ENCODE measurements around the gene SPTLC1. TPM values are rescaled to one million over a fixed set of nuclear protein-coding genes. Genes with fewer than 3 reads are reported as not detected.

SPTLC1 gene
- total RNA-seq, 4 donors from 2014 or later = 26.6 to 28.0 (median 26.9) TPM

DNA sequence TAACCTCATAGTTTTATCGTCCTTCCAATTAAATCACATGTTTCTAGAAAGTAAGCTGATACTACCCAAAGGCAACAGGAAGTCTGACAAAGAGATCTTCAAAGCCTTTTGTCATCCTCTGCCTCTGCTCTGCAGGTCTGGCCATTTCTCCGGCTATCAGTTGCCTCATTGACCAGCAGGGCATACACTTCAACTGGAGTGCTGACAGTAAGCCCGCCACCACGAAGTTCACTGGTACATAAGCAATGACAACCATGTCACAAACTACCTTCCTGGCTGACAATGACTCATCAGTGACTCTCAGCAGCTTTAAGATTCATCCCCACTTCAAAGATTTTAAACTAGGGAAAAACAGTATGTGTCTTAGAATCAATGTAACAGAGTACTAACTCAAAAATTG, 20.6 kb downstream of the SPTLC1 start:
- intact Hi-C loops (cut with DNase I; ENCODE audit: low total_unique reads) = no loop called here
- in situ Hi-C loops (cut with MboI; ENCODE audit: low sequenced_read_pairs in 4 of 4) = no loop called here

DNA sequence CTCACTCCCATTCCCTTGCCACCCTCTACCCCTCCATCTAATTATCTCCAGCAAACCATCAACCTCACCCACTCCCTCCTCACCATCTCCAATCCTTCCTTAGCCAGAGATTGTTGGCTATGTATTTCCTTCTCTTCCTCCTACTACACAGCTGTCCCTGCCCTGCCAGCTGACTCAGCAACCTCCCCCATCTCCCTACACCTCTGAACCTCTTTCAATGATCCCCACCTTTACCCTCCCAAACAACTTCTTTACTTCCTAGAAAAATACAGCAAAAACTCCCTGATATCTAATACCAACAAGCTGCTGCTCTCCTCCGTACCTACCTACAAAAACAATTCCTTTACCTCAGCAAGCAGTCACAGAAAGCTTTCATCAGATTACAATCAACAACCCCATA, 37.3 kb downstream of the SPTLC1 start:
- no peak for ATAC-seq
- peaks cover 0 to 18% of the 10 kb centered on the region in 2 donors for H3K36me3 ChIP-seq
- H3K4me3 ChIP-seq = no peak overlapping the region
- H3K9me3 ChIP-seq = no peaks in the 10 kb centered on the region
- intact Hi-C loops (cut with DNase I; ENCODE audit: low total_unique reads) = no loop called here
- H3K27me3 ChIP-seq = no peaks in the 10 kb centered on the region
- H3K27ac ChIP-seq = no peak overlapping the region
- no peak for DNase-seq
- no peaks in the 10 kb centered on the region for H3K4me1 ChIP-seq
- TF ChIP-seq POLR2A (IDR thresholded peaks at IDR 0.05) = no peak
- TF ChIP-seq, protein P1, sequence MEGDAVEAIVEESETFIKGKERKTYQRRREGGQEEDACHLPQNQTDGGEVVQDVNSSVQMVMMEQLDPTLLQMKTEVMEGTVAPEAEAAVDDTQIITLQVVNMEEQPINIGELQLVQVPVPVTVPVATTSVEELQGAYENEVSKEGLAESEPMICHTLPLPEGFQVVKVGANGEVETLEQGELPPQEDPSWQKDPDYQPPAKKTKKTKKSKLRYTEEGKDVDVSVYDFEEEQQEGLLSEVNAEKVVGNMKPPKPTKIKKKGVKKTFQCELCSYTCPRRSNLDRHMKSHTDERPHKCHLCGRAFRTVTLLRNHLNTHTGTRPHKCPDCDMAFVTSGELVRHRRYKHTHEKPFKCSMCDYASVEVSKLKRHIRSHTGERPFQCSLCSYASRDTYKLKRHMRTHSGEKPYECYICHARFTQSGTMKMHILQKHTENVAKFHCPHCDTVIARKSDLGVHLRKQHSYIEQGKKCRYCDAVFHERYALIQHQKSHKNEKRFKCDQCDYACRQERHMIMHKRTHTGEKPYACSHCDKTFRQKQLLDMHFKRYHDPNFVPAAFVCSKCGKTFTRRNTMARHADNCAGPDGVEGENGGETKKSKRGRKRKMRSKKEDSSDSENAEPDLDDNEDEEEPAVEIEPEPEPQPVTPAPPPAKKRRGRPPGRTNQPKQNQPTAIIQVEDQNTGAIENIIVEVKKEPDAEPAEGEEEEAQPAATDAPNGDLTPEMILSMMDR (IDR thresholded peaks at IDR 0.05 in 4 of 5, conservative IDR thresholded peaks at IDR 0.05 in 1 of 5) = no peak
- in situ Hi-C loops (cut with MboI; ENCODE audit: low sequenced_read_pairs in 4 of 4) = no loop called here

More for the DNA sequence above, 20.6 kb downstream of the SPTLC1 start:
- ATAC-seq (no peak), DNase-seq (no peak)
- no peaks in the 10 kb centered on the region for H3K9me3 ChIP-seq
- no peaks in the 10 kb centered on the region for H3K4me1 ChIP-seq
- H3K4me3 ChIP-seq = no peak overlapping the region
- H3K27me3 ChIP-seq = no peaks in the 10 kb centered on the region
- H3K27ac ChIP-seq = no peak overlapping the region
- H3K36me3 ChIP-seq = no peaks in the 10 kb centered on the region
- TF ChIP-seq POLR2A (IDR thresholded peaks at IDR 0.05) = no peak
- TF ChIP-seq, protein P1 (IDR thresholded peaks at IDR 0.05 in 4 of 5, conservative IDR thresholded peaks at IDR 0.05 in 1 of 5) = no peak

DNA sequence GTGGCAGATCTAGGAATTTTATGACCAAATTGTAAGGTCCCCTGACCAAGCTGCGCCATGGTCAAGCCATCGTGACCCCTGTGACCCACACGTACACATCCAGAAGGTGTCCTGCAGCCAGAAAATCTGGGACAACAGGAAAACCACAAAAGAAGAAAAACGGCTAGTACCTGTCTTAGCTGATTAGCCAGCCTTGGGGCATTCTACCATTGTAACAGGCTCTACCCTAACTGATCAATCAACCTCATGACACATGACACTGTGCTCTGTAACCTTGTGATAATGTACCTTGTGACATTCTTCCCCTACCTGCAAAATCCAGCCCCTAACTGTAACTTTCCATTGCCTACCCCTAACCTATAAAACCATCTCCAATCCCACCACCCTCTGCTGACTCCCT, 43.6 kb downstream of the SPTLC1 start:
- intact Hi-C loops (cut with DNase I; ENCODE audit: low total_unique reads) = no loop called here
- no peak for DNase-seq
- Histone ChIP-seq H3K27ac (no peak overlapping the region), H3K4me1 (no peaks in the 10 kb centered on the region), H3K27me3 (no peaks in the 10 kb centered on the region), H3K36me3 (peaks cover 0 to 15% of the 10 kb centered on the region in 2 donors), H3K9me3 (no peaks in the 10 kb centered on the region), H3K4me3 (no peak overlapping the region)
- in situ Hi-C loops (cut with MboI; ENCODE audit: low sequenced_read_pairs in 4 of 4) = no loop called here
- no peak for ATAC-seq
- no peak for TF ChIP-seq POLR2A (IDR thresholded peaks at IDR 0.05)
- TF ChIP-seq, protein P1 (IDR thresholded peaks at IDR 0.05 in 4 of 5, conservative IDR thresholded peaks at IDR 0.05 in 1 of 5) = no peak

DNA sequence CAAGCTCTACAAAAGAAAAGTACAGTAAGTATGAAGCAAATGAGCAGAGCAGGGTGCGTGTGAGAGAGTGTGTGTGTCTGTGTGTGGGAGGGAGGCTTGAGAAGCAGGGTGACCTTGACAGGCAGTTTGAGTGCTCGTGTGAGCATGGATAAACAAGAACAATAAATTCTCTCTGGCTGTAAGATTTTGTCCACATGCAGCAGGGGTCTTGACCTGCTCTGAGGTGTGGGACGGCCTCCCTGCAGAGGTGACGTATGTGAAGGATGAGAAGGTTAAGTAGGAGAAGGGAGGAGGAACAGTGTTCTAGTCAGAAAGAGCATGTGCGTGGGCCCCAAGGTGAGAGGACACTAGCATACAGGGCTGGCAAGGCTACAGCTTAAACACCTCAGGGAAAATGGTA, 49.0 kb downstream of the SPTLC1 start:
- TF ChIP-seq, protein P1 (IDR thresholded peaks at IDR 0.05 in 4 of 5, conservative IDR thresholded peaks at IDR 0.05 in 1 of 5) = no peak
- Histone ChIP-seq H3K4me1 (no peaks in the 10 kb centered on the region), H3K27ac (no peak overlapping the region), H3K27me3 (no peaks in the 10 kb centered on the region), H3K9me3 (peaks cover 0 to 6% (median 2%) of the 10 kb centered on the region in 3 donors), H3K4me3 (no peak overlapping the region), H3K36me3 (peaks cover 4 to 38% of the 10 kb centered on the region in 2 donors)
- intact Hi-C loops (cut with DNase I; ENCODE audit: low total_unique reads) (no loop called here), in situ Hi-C loops (cut with MboI; ENCODE audit: low sequenced_read_pairs in 4 of 4) (no loop called here)
- ATAC-seq (no peak), DNase-seq (no peak)

GRCh38 chr9:92064711-92065110, 50.5 kb downstream of the SPTLC1 start:
- TF ChIP-seq, protein P1 (IDR thresholded peaks at IDR 0.05 in 4 of 5, conservative IDR thresholded peaks at IDR 0.05 in 1 of 5) = no peak
- TF ChIP-seq POLR2A (IDR thresholded peaks at IDR 0.05) = no peak
- Histone ChIP-seq H3K27ac (no peak overlapping the region), H3K36me3 (peaks cover 4 to 35% of the 10 kb centered on the region in 2 donors), H3K27me3 (no peaks in the 10 kb centered on the region), H3K9me3 (peaks cover 0 to 10% (median 2%) of the 10 kb centered on the region in 3 donors), H3K4me3 (no peak overlapping the region), H3K4me1 (no peaks in the 10 kb centered on the region)
- intact Hi-C loops (cut with DNase I; ENCODE audit: low total_unique reads) = no loop called here
- no peak for DNase-seq
- ATAC-seq = no peak
- in situ Hi-C loops (cut with MboI; ENCODE audit: low sequenced_read_pairs in 4 of 4) = no loop called here
